NCI-H82 (cell line): ENCODE data around the gene WNT8A.

Experiments used
- DNase-seq: peaks from one replicate; lab custom pipeline; 2025; lab: John Stamatoyannopoulos, UW

Gene WNT8A

GRCh38 chr5:138140268-138140667 is 56.4 kb downstream of the WNT8A start:
- no peak for DNase-seq
